GM23338 (cell line): Measurements from ENCODE around the gene OVCA2. TPM values are rescaled to one million over a fixed set of nuclear protein-coding genes. Genes with fewer than 3 reads are reported as not detected.

Source experiments
- ATAC-seq: fragments of 200-7000 bp; cut with Tn5 transposase; 3 replicates; pipeline ENCODE4 v1.9.1; 2020
- DNase-seq: peaks from one replicate; pipeline ENCODE4 v3.0.0-alpha.2; 2015; ENCODE audit warnings: low spot score
- H2AFZ ChIP-seq: fragments of 200-600 bp; sonication (generic); 2 replicates; pipeline ENCODE4 v1.8.0; 2016; ENCODE audit warnings: antibody characterized with exemption, mild to moderate bottlenecking, moderate library complexity
- H3F3A ChIP-seq: fragments of 200-600 bp; sonication (generic); replicated peaks from 2 replicates; pipeline ENCODE4 v1.8.0; 2017; ENCODE audit warnings: antibody characterized with exemption, mixed run types, low read depth
- H3K27ac ChIP-seq: fragments of 200-600 bp; sonication (generic); 2 replicates; pipeline ENCODE4 v1.6.1; 2016; ENCODE audit warnings: low read depth
- H3K27me3 ChIP-seq: fragments of 200-600 bp; sonication (generic); 2 replicates; pipeline ENCODE4 v1.8.0; 2016; ENCODE audit warnings: mild to moderate bottlenecking, mixed run types, moderate library complexity; ENCODE audit not compliant: insufficient read depth
- H3K36me3 ChIP-seq: fragments of 200-600 bp; sonication (generic); 2 replicates; pipeline ENCODE4 v1.8.0; 2016; ENCODE audit warnings: mild to moderate bottlenecking; ENCODE audit not compliant: insufficient read depth
- H3K4me1 ChIP-seq: fragments of 200-600 bp; sonication (generic); 2 replicates; pipeline ENCODE4 v1.8.0; 2016; ENCODE audit warnings: mild to moderate bottlenecking, moderate library complexity; ENCODE audit not compliant: insufficient read depth
- H3K4me2 ChIP-seq: fragments of 200-600 bp; sonication (generic); 2 replicates; pipeline ENCODE4 v1.7.1; 2017; ENCODE audit warnings: mixed run types
- H3K4me3 ChIP-seq: fragments of 200-600 bp; sonication (generic); 2 replicates; pipeline ENCODE4 v1.6.1; 2016; ENCODE audit warnings: mixed run types
- H3K79me2 ChIP-seq: fragments of 200-600 bp; sonication (generic); replicated peaks from 2 replicates; pipeline ENCODE4 v1.8.0; 2017; ENCODE audit warnings: mild to moderate bottlenecking; ENCODE audit not compliant: insufficient read depth
- H3K9me2 ChIP-seq: fragments of 200-600 bp; sonication (generic); 2 replicates; pipeline ENCODE4 v1.8.0; 2017; ENCODE audit not compliant: insufficient read depth
- H4K20me1 ChIP-seq: fragments of 200-600 bp; sonication (generic); replicated peaks from 2 replicates; pipeline ENCODE4 v1.8.0; 2017; ENCODE audit warnings: mild to moderate bottlenecking; ENCODE audit not compliant: insufficient read depth
- H3K27ac Mint-ChIP-seq: 2 replicates; pipeline ENCODE4 v1.8.0; 2020; ENCODE audit warnings: inconsistent platforms, mild to moderate bottlenecking, moderate library complexity, mixed read lengths
- H3K27me3 Mint-ChIP-seq: 3 replicates; pipeline ENCODE4 v1.8.0; 2022; ENCODE audit warnings: low read depth, mild to moderate bottlenecking, moderate library complexity, mixed read lengths, inconsistent platforms; ENCODE audit not compliant: insufficient read depth, poor library complexity
- H3K36me3 Mint-ChIP-seq: 3 replicates; pipeline ENCODE4 v1.8.0; 2021; ENCODE audit warnings: low read depth, mild to moderate bottlenecking, inconsistent platforms, moderate library complexity, mixed read lengths
- H3K4me1 Mint-ChIP-seq: 3 replicates; pipeline ENCODE4 v1.8.0; 2020; ENCODE audit warnings: mild to moderate bottlenecking, inconsistent platforms, mixed read lengths
- H3K4me3 Mint-ChIP-seq: 3 replicates; pipeline ENCODE4 v1.8.0; 2021; ENCODE audit warnings: moderate library complexity, mild to moderate bottlenecking, inconsistent platforms, mixed read lengths
- H3K9me3 Mint-ChIP-seq: 3 replicates; pipeline ENCODE4 v1.8.0; 2020; ENCODE audit warnings: moderate library complexity, mild to moderate bottlenecking, inconsistent platforms, mixed read lengths
- CREB1 ChIP-seq: fragments of 250-450 bp; sonication (Bioruptor Pico); IDR thresholded peaks from 2 replicates; pipeline ENCODE4 v1.5.0; 2020; ENCODE audit warnings: low read depth, mild to moderate bottlenecking, moderate library complexity
- EZH2 ChIP-seq: fragments of 200-600 bp; sonication (generic); IDR thresholded peaks from one replicate; pipeline ENCODE4 v1.8.0; 2017; ENCODE audit warnings: antibody characterized with exemption, mild to moderate bottlenecking, low read depth; ENCODE audit not compliant: unreplicated experiment
- EZH2phosphoT487 ChIP-seq: fragments of 200-600 bp; sonication (generic); IDR thresholded peaks from one replicate; pipeline ENCODE4 v1.8.1; 2018; ENCODE audit warnings: antibody characterized with exemption; ENCODE audit not compliant: unreplicated experiment
- JUNB ChIP-seq: IDR thresholded peaks from one replicate; pipeline ENCODE4 v1.6.1; 2016; ENCODE audit warnings: antibody characterized with exemption; ENCODE audit not compliant: unreplicated experiment
- NANOG ChIP-seq: IDR thresholded peaks from 2 replicates; pipeline ENCODE4 v1.6.1; 2016; ENCODE audit warnings: antibody characterized with exemption, borderline replicate concordance
- POLR2AphosphoS5 ChIP-seq: IDR thresholded peaks from 2 replicates; pipeline ENCODE4 v1.6.1; 2016; ENCODE audit warnings: antibody characterized with exemption, low read depth
- STAT1 ChIP-seq: IDR thresholded peaks from one replicate; pipeline ENCODE4 v1.6.1; 2016; ENCODE audit warnings: antibody characterized with exemption; ENCODE audit not compliant: unreplicated experiment
- ZNF114 ChIP-seq: fragments of 250-450 bp; sonication (Bioruptor Pico); IDR thresholded peaks from 2 replicates; pipeline ENCODE4 v1.5.0; 2020; ENCODE audit warnings: mild to moderate bottlenecking, moderate library complexity
- ZNF331 ChIP-seq: fragments of 250-450 bp; sonication (Bioruptor Pico); IDR thresholded peaks from 2 replicates; pipeline ENCODE4 v1.5.0; 2020; ENCODE audit warnings: low read depth, mild to moderate bottlenecking, moderate library complexity
- polyA plus RNA-seq: library from polyadenylated mRNA; unstranded; fragments of >200 nt; fragmentation: Nextera tagmentation; extraction: Ambion mirVana; gene quantifications from 2 replicates; pipeline ENCODE4 v1.2.1, GENCODE V29; 2016
- total RNA-seq: library from RNA; depleted of rRNA; stranded (reverse); fragments of >200 nt; shearing (Covaris generic); gene quantifications from 2 replicates; pipeline ENCODE4 v1.2.3, GENCODE V29; 2014
- TF ChIP-seq, protein P1 (sequence below): IDR thresholded peaks from one replicate; pipeline ENCODE4 v1.6.1; 2018; ENCODE audit warnings: antibody characterized with exemption; ENCODE audit not compliant: unreplicated experiment
- TF ChIP-seq, protein P2 (sequence below): fragments of 250-450 bp; sonication (Bioruptor Pico); IDR thresholded peaks from 2 replicates; pipeline ENCODE4 v1.5.0; 2020; ENCODE audit warnings: mild to moderate bottlenecking, moderate library complexity
- TF ChIP-seq, protein P3 (sequence below), 2 experiments: fragments of 200-600 bp in 1 of 2; sonication (generic) in 1 of 2; conservative IDR thresholded peaks; 2 replicates each; pipeline versions ENCODE4 v1.5.1 to v1.6.1; 2016 to 2017; ENCODE audit warnings: antibody characterized with exemption in 2 of 2, low read depth in 2 of 2, mild to moderate bottlenecking in 2 of 2, moderate library complexity in 1 of 2
- TF ChIP-seq, protein P4 (sequence below): IDR thresholded peaks from 2 replicates; pipeline ENCODE4 v1.6.1; 2016; ENCODE audit warnings: antibody characterized with exemption

Gene OVCA2
- total and polyA plus RNA-seq, 2 experiments from 2014 or later, result 15.9 to 21.3 TPM

DNA sequence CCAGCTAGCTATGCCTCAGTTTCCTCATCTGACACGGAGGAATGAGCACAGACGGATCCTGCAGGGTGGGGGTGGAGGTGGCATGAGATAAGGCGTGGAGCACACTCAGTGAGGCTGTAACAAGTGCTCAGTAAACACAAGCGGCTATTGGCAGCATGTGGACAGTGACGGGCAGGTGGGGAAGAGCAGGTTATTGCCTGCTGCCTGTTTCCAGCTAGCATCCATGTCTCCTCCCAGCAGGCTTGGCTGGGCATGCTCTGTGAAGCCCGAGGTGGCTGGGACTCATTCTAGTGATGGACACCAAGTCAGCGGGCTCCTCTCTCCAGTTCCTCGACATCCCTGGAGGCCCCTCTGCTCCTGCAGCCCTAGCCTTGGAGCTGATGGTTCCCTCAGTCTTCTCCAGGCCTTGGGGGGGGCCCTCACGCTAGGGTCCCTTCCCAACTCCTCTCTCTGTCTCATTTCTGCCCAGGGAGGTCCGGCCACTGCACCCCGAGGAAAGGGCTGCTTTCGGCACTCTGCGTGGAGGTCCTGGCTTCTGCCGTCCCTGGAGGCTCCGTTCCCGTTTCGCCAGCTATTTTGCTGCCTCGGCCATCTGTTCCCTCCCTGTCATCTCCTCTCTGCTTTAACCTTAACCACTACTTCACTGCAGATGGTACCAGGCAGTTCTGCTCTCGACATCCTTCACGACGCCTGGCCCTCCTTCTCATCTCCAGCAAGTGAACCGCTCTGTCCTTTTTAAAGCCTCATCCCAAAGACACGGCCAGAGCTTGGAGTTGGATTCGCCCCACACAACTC, 22.9 kb upstream of the OVCA2 start:
- H3K27me3 ChIP-seq, result peaks cover 51% of the 10 kb centered on the region

More for the DNA sequence above, 22.9 kb upstream of the OVCA2 start:
- Mint-ChIP-seq H3K36me3 (no peaks in the 10 kb centered on the region), H3K27me3 (peaks cover 58% of the 10 kb centered on the region), H3K9me3 (no peaks in the 10 kb centered on the region), H3K27ac (no peak overlapping the region), H3K4me1 (peaks cover 3% of the 10 kb centered on the region; the same call in 2 of the 3 replicates), H3K4me3 (no peak overlapping the region)
- Histone ChIP-seq H3K4me2 (no peak overlapping the region), H4K20me1 (no peaks in the 10 kb centered on the region), H3K4me3 (no peak overlapping the region), H3K4me1 (no peaks in the 10 kb centered on the region), H3K36me3 (no peaks in the 10 kb centered on the region), H3K9me2 (no peaks in the 10 kb centered on the region), H2AFZ (no peak overlapping the region), H3K79me2 (no peaks in the 10 kb centered on the region), H3F3A (no peaks in the 10 kb centered on the region), H3K27ac (no peak overlapping the region)
- no peak for DNase-seq
- ATAC-seq, result no peak
- TF ChIP-seq POLR2AphosphoS5 (no peak), STAT1 (no peak), ZNF114 (no peak), EZH2phosphoT487 (no peak), JUNB (no peak), ZNF331 (CRISPR knock-in tag) (no peak), CREB1 (CRISPR knock-in tag) (no peak), NANOG (no peak), EZH2 (no peak)
- TF ChIP-seq, protein P1, sequence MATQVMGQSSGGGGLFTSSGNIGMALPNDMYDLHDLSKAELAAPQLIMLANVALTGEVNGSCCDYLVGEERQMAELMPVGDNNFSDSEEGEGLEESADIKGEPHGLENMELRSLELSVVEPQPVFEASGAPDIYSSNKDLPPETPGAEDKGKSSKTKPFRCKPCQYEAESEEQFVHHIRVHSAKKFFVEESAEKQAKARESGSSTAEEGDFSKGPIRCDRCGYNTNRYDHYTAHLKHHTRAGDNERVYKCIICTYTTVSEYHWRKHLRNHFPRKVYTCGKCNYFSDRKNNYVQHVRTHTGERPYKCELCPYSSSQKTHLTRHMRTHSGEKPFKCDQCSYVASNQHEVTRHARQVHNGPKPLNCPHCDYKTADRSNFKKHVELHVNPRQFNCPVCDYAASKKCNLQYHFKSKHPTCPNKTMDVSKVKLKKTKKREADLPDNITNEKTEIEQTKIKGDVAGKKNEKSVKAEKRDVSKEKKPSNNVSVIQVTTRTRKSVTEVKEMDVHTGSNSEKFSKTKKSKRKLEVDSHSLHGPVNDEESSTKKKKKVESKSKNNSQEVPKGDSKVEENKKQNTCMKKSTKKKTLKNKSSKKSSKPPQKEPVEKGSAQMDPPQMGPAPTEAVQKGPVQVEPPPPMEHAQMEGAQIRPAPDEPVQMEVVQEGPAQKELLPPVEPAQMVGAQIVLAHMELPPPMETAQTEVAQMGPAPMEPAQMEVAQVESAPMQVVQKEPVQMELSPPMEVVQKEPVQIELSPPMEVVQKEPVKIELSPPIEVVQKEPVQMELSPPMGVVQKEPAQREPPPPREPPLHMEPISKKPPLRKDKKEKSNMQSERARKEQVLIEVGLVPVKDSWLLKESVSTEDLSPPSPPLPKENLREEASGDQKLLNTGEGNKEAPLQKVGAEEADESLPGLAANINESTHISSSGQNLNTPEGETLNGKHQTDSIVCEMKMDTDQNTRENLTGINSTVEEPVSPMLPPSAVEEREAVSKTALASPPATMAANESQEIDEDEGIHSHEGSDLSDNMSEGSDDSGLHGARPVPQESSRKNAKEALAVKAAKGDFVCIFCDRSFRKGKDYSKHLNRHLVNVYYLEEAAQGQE, result no peak
- TF ChIP-seq, protein P2, sequence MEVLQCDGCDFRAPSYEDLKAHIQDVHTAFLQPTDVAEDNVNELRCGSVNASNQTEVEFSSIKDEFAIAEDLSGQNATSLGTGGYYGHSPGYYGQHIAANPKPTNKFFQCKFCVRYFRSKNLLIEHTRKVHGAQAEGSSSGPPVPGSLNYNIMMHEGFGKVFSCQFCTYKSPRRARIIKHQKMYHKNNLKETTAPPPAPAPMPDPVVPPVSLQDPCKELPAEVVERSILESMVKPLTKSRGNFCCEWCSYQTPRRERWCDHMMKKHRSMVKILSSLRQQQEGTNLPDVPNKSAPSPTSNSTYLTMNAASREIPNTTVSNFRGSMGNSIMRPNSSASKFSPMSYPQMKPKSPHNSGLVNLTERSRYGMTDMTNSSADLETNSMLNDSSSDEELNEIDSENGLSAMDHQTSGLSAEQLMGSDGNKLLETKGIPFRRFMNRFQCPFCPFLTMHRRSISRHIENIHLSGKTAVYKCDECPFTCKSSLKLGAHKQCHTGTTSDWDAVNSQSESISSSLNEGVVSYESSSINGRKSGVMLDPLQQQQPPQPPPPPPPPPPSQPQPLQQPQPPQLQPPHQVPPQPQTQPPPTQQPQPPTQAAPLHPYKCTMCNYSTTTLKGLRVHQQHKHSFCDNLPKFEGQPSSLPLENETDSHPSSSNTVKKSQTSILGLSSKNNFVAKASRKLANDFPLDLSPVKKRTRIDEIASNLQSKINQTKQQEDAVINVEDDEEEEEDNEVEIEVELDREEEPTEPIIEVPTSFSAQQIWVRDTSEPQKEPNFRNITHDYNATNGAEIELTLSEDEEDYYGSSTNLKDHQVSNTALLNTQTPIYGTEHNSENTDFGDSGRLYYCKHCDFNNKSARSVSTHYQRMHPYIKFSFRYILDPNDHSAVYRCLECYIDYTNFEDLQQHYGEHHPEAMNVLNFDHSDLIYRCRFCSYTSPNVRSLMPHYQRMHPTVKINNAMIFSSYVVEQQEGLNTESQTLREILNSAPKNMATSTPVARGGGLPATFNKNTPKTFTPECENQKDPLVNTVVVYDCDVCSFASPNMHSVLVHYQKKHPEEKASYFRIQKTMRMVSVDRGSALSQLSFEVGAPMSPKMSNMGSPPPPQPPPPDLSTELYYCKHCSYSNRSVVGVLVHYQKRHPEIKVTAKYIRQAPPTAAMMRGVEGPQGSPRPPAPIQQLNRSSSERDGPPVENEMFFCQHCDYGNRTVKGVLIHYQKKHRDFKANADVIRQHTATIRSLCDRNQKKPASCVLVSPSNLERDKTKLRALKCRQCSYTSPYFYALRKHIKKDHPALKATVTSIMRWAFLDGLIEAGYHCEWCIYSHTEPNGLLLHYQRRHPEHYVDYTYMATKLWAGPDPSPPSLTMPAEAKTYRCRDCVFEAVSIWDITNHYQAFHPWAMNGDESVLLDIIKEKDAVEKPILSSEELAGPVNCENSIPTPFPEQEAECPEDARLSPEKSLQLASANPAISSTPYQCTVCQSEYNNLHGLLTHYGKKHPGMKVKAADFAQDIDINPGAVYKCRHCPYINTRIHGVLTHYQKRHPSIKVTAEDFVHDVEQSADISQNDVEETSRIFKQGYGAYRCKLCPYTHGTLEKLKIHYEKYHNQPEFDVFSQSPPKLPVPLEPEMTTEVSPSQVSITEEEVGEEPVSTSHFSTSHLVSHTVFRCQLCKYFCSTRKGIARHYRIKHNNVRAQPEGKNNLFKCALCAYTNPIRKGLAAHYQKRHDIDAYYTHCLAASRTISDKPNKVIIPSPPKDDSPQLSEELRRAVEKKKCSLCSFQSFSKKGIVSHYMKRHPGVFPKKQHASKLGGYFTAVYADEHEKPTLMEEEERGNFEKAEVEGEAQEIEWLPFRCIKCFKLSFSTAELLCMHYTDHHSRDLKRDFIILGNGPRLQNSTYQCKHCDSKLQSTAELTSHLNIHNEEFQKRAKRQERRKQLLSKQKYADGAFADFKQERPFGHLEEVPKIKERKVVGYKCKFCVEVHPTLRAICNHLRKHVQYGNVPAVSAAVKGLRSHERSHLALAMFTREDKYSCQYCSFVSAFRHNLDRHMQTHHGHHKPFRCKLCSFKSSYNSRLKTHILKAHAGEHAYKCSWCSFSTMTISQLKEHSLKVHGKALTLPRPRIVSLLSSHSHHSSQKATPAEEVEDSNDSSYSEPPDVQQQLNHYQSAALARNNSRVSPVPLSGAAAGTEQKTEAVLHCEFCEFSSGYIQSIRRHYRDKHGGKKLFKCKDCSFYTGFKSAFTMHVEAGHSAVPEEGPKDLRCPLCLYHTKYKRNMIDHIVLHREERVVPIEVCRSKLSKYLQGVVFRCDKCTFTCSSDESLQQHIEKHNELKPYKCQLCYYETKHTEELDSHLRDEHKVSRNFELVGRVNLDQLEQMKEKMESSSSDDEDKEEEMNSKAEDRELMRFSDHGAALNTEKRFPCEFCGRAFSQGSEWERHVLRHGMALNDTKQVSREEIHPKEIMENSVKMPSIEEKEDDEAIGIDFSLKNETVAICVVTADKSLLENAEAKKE, result no peak
- TF ChIP-seq, protein P3, sequence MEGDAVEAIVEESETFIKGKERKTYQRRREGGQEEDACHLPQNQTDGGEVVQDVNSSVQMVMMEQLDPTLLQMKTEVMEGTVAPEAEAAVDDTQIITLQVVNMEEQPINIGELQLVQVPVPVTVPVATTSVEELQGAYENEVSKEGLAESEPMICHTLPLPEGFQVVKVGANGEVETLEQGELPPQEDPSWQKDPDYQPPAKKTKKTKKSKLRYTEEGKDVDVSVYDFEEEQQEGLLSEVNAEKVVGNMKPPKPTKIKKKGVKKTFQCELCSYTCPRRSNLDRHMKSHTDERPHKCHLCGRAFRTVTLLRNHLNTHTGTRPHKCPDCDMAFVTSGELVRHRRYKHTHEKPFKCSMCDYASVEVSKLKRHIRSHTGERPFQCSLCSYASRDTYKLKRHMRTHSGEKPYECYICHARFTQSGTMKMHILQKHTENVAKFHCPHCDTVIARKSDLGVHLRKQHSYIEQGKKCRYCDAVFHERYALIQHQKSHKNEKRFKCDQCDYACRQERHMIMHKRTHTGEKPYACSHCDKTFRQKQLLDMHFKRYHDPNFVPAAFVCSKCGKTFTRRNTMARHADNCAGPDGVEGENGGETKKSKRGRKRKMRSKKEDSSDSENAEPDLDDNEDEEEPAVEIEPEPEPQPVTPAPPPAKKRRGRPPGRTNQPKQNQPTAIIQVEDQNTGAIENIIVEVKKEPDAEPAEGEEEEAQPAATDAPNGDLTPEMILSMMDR (conservative IDR thresholded peaks at IDR 0.05; ENCODE audit: low read depth in 2 of 2), result no peak
- TF ChIP-seq, protein P4, sequence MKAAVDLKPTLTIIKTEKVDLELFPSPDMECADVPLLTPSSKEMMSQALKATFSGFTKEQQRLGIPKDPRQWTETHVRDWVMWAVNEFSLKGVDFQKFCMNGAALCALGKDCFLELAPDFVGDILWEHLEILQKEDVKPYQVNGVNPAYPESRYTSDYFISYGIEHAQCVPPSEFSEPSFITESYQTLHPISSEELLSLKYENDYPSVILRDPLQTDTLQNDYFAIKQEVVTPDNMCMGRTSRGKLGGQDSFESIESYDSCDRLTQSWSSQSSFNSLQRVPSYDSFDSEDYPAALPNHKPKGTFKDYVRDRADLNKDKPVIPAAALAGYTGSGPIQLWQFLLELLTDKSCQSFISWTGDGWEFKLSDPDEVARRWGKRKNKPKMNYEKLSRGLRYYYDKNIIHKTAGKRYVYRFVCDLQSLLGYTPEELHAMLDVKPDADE, result no peak
